Aorta (tissue), 5 donors: Measurements from ENCODE around the gene TMEM151B. TPM values are rescaled to one million over a fixed set of nuclear protein-coding genes. Genes with fewer than 3 reads are reported as not detected.
"Not testable (repeated sequence)": the region's sequence is repeated elsewhere in the genome, so short reads cannot be mapped to it uniquely, and the experiment has no call there.

Source experiments
- ATAC-seq: fragments of 200-7000 bp; cut with Tn5 transposase; one replicate; pipeline ENCODE4 v1.9.1; 2022; ENCODE audit warnings: moderate library complexity; ENCODE audit not compliant: low FRiP score
- DNase-seq, 2 donors: peaks; one replicate each; pipeline ENCODE4 v3.0.0-alpha.2; 2020
- H3K27ac ChIP-seq, 2 donors: one replicate each; pipeline ENCODE4 v1.5.1; 2013; ENCODE audit warnings: low read length in 2 of 2, mild to moderate bottlenecking in 2 of 2, moderate library complexity in 2 of 2, control low read depth in 1 of 2, inconsistent platforms in 1 of 2, low read depth in 1 of 2
- H3K27me3 ChIP-seq, 2 donors: one replicate each; pipeline ENCODE4 v1.6.1; 2013; ENCODE audit warnings: control low read depth in 1 of 2, low read length in 1 of 2, mild to moderate bottlenecking in 1 of 2, moderate library complexity in 1 of 2; ENCODE audit not compliant: insufficient read depth in 2 of 2, control insufficient read depth in 1 of 2
- H3K36me3 ChIP-seq, 2 donors: one replicate each; pipeline ENCODE4 v1.6.1; 2013; ENCODE audit warnings: control low read depth in 1 of 2, low read length in 1 of 2, mild to moderate bottlenecking in 1 of 2; ENCODE audit not compliant: insufficient read depth in 2 of 2, control insufficient read depth in 1 of 2
- H3K4me1 ChIP-seq, 2 donors: one replicate each; pipeline ENCODE4 v1.6.1; 2013; ENCODE audit warnings: low read length in 2 of 2, control low read depth in 1 of 2, mild to moderate bottlenecking in 1 of 2, moderate library complexity in 1 of 2; ENCODE audit not compliant: insufficient read depth in 2 of 2, control insufficient read depth in 1 of 2
- H3K4me3 ChIP-seq, 2 donors: one replicate each; pipeline ENCODE4 v1.5.1; 2013; ENCODE audit warnings: low read length in 2 of 2, control low read depth in 1 of 2, mild to moderate bottlenecking in 1 of 2
- H3K9me3 ChIP-seq: one replicate; pipeline ENCODE4 v1.6.1; 2013; ENCODE audit warnings: mild to moderate bottlenecking, low read length; ENCODE audit not compliant: control insufficient read depth
- WGBS, 2 donors: extraction: QIAGEN DNeasy Blood & Tissue Kit; methylation state at CpG; one replicate each; pipeline ENCODE4 v1.1.7; 2013; 5-methylcytosine and 5-hydroxymethylcytosine counted together
- intact Hi-C, 2 donors: fragments of 100-400 bp; cut with DNase I; formaldehyde crosslinking; loops; one replicate each; pipeline versions ENCODE4 v1.14.2 to v1.15.0; 2022
- polyA plus RNA-seq, 2 donors: library from polyadenylated mRNA; stranded (reverse); fragments of 200-250 nt; gene quantifications; one replicate each; pipeline ENCODE4 v1.2.3, GENCODE V29; 2013
- total RNA-seq, 2 donors: library from RNA; stranded (reverse); fragmentation: NEBNext Ultra II Directional; extraction: Animal tissue kit (Norgen Biotek cat#: 25700); gene quantifications; one replicate each; pipeline ENCODE4 v1.2.1, GENCODE V29; 2021
- donor health status: healthy with polysubstance abuse.
- donor health status: Bipolar disorder and iron deficiency.
- donor health status: DM: no; HTN: no; CAD: no.
- donor health status: DM: no; HTN: no; CAD: no.
- donor health status: DM: yes; HTN: yes; CAD: no.

The TMEM151B gene
- total and polyA plus RNA-seq, 4 donors: not detected

DNA sequence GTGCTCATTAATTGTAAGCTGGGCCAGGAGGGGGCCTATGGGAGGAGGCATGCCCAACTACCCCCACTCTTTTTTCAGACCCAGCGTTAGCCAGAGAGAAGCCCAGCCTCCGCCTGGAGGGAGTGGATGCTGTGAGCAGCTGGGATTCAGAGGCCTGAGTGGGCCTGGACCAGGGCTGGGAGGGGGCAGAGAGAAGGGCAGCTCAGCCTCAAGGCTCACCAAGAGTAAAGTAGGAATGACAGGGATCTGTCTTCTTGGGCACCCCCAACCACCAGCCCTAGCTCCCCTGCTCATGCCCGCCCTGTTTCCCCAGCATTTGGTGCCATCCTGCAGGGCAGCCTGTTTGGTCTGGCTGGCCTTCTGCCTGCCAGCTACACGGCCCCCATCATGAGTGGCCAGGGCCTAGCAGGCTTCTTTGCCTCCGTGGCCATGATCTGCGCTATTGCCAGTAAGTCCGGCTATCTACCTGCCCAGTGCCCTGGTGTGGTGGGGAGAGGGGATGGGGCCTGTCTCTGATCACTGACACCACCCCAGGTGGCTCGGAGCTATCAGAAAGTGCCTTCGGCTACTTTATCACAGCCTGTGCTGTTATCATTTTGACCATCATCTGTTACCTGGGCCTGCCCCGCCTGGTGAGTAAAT is 40.1 kb upstream of the TMEM151B start:
- no peaks in the 10 kb centered on the region for H3K27me3 ChIP-seq
- H3K9me3 ChIP-seq: no peaks in the 10 kb centered on the region
- 88 to 89% methylated on average over 10 of the region's 10 CpGs for WGBS, 2 donors
- H3K4me3 ChIP-seq: no peak overlapping the region
- ATAC-seq: no peak
- intact Hi-C loops: no loop called here
- H3K27ac ChIP-seq: no peak overlapping the region
- DNase-seq: peak in 1 of 2 donors; percentile 69
- no peaks in the 10 kb centered on the region for H3K4me1 ChIP-seq
- peaks cover 0 to 3% of the 10 kb centered on the region in 2 donors for H3K36me3 ChIP-seq

DNA sequence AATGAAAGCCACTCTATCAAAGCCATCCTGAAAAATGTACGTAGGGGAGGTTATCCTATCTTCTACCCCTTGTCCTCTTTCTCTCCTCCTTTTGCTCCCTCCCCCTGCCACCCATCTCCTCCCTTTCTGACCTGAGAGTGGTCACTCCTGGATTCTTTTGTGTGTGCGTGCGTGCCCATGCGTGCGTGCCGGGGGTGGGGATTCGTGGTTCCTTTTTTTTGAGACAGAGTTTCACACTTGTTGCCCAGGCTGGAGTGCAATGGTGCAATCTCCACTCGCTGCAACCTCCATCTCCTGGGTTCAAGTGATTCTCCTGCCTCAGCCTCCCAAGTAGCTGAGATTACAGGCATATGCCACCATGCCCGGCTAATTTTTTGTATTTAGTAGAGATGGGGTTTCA is 38.8 kb upstream of the TMEM151B start:
- 84 to 90% methylated on average over 9 of the region's 9 CpGs for WGBS, 2 donors
- H3K27ac ChIP-seq, H3K27me3 ChIP-seq, H3K9me3 ChIP-seq, H3K4me1 ChIP-seq, ATAC-seq, H3K4me3 ChIP-seq, intact Hi-C loops, H3K36me3 ChIP-seq: not testable (repeated sequence)
- DNase-seq: peak in 1 of 2 donors; percentile 64

DNA sequence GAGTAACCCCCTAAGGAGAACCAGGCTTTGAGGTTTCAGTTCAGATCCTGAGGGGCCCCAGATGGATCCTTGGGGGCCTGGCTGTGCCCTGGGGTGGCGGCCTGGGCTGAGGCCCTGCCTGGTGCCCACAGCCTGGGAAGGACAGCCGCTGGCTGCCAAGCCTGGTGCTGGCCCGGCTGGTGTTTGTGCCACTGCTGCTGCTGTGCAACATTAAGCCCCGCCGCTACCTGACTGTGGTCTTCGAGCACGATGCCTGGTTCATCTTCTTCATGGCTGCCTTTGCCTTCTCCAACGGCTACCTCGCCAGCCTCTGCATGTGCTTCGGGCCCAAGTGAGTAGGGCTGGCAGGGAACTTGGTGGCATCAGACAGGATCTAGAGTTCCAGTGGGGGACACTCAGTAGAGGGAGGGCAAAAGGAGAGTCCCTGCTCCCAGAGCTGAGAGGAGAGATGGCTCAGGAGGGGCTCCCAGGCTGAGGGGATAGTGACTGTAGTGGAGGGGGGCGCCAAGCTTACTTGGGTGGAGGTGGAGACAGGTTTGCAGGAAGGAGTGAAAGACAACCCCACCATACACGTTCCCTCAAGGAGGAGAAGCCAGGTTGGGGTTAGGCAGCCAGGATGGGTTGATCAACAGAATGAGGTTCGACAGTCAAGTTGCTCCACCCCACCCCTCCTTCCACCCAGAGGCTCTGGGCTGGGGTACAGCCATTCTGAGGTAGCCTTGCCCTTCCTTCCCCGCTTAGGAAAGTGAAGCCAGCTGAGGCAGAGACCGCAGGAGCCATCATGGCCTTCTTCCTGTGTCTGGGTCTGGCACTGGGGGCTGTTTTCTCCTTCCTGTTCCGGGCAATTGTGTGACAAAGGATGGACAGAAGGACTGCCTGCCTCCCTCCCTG is 37.3 kb upstream of the TMEM151B start:
- Histone ChIP-seq H3K27ac (peak overlapping the region in 1 of 2 donors; percentile 85), H3K27me3 (no peaks in the 10 kb centered on the region), H3K4me3 (no peak overlapping the region), H3K4me1 (no peaks in the 10 kb centered on the region), H3K36me3 (peaks cover 0 to 3% of the 10 kb centered on the region in 2 donors), H3K9me3 (no peaks in the 10 kb centered on the region)
- ATAC-seq: no peak
- WGBS, 2 donors: 75% methylated on average over 16 of the region's 16 CpGs
- peak in 1 of 2 donors; percentile 72 for DNase-seq
- intact Hi-C loops: no loop called here

DNA sequence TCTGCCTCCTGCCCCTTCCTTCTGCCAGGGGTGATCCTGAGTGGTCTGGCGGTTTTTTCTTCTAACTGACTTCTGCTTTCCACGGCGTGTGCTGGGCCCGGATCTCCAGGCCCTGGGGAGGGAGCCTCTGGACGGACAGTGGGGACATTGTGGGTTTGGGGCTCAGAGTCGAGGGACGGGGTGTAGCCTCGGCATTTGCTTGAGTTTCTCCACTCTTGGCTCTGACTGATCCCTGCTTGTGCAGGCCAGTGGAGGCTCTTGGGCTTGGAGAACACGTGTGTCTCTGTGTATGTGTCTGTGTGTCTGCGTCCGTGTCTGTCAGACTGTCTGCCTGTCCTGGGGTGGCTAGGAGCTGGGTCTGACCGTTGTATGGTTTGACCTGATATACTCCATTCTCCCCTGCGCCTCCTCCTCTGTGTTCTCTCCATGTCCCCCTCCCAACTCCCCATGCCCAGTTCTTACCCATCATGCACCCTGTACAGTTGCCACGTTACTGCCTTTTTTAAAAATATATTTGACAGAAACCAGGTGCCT is 36.6 kb upstream of the TMEM151B start:
- DNase-seq (peak in 1 of 2 donors; percentile 58), ATAC-seq (no peak)
- Histone ChIP-seq H3K36me3 (peaks cover 0 to 3% of the 10 kb centered on the region in 2 donors), H3K9me3 (no peaks in the 10 kb centered on the region), H3K27me3 (no peaks in the 10 kb centered on the region), H3K4me3 (no peak overlapping the region), H3K4me1 (no peaks in the 10 kb centered on the region), H3K27ac (peak overlapping the region in 1 of 2 donors; percentile 85)
- intact Hi-C loops: loop anchor here in 1 of 2 donors (2.0 kb wide), 1 partner anchor 61 kb away; no protein-coding TSS in a partner anchor
- WGBS, 2 donors: 19% methylated on average over 14 of the region's 14 CpGs

DNA sequence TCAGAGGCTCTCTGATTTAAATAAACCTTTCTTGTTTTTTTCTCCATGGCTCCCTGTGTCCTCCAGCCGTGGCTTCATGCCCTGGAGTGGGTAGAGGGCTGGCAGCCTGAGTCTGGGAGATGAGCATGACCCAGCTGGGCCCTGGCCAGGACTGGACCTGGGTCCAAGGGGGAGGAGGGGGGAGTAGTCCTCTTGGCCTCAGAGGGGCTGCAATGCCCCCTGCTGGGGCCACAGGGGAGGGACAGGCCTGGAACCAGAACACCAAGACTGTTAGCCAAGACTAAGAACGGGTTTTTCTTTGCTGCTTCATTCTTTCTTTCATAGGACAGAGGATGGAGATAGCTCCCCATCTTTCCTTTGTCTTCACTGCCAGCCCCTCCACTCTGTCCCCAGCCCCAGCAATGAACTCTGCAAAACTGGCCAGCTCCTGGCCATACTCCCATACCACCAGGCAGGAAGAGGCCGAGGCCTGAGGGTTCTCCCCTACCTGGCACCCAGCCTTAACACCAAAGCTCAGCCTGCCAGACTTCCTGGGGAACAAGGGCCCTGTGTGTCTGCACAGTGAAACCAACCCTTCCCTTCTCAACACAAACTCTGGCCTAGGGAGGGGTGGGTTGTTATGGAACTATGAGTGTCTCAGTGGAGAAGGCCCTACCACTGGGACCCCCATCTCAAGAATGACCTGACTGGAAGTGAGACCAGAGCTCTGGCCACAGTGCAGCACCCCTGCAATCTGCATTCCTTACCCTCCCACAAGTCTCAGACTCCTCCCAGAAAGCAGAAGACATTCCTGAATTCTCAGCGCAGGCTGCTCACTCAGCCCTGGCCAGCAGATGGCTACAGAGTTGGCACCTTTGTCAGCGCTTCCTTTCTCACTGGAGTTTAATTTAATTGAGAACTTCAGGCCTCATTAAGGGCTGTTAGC is 35.9 kb upstream of the TMEM151B start:
- ATAC-seq (peak; percentile 80), DNase-seq (peak; percentile 90 to 94)
- Histone ChIP-seq H3K36me3 (peaks cover 0 to 2% of the 10 kb centered on the region in 2 donors), H3K27ac (peak overlapping the region; percentile 62 to 63), H3K4me3 (no peak overlapping the region), H3K4me1 (no peaks in the 10 kb centered on the region), H3K27me3 (no peaks in the 10 kb centered on the region), H3K9me3 (no peaks in the 10 kb centered on the region)
- intact Hi-C loops: loop anchor here in 1 of 2 donors (2.0 kb wide), 1 partner anchor 62 kb away; no protein-coding TSS in a partner anchor
- WGBS, 2 donors: 3 to 8% methylated on average over 5 of the region's 5 CpGs

DNA sequence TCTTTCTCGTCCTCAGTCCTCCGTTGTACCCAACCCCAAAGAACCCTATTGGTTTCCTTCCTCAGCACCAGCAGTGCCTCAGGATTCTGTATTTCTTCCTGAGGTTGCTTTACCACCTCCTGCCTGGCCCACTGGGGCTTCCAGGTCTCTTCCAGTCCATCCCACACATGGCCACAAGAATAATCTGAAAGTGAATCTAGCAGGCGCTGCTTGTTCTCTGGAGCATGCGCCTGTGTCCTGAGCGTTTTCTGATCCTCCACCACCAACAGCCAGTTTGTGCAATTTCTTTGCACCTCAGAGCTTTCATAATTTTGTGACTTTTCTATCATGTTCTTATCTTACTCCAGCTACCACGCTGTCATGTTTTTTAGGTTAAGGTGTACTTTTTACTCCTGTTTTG is 35.0 kb upstream of the TMEM151B start:
- ATAC-seq (no peak), DNase-seq (peak; percentile 17 to 19)
- H3K27ac ChIP-seq: peak overlapping the region; percentile 18 to 63
- H3K4me1 ChIP-seq: no peaks in the 10 kb centered on the region
- no peaks in the 10 kb centered on the region for H3K9me3 ChIP-seq
- intact Hi-C loops: loop anchor here in 1 of 2 donors (2.0 kb wide), 1 partner anchor 62 kb away; no protein-coding TSS in a partner anchor
- 53 to 66% methylated on average over 6 of the region's 6 CpGs for WGBS, 2 donors
- no peaks in the 10 kb centered on the region for H3K36me3 ChIP-seq
- H3K4me3 ChIP-seq: no peak overlapping the region
- H3K27me3 ChIP-seq: no peaks in the 10 kb centered on the region

DNA sequence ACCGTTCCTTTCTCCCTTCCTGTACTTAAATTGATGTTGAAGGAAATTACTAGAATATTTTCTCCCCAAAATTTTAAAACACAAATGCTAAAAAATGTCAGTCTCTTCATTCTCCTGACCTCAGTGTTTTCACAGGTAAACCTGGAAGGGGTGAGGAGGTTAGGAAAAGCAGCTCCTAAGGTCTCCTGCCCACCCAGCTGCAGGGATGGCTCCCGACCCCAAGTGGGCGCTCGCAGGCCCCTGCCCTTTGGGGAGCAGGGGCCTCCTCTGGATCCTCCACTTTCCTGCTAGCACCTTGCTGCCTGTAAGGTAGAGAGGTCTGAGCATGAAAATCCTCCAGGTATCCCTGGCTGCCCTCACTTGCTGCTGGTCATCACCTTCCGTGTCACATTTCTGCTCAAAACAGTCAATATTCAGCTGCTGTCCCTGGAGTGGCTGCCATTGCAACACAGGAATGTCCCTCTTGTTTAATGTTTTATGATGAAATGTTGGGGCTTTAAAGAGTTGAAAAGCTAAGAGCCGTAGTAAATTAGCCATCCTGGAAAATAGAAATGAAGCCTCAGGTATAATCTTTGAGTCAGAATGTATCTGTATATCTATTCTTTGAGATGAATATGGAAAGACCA is 34.2 kb upstream of the TMEM151B start:
- no peaks in the 10 kb centered on the region for H3K9me3 ChIP-seq
- intact Hi-C loops: loop anchor here in 1 of 2 donors (2.0 kb wide), 1 partner anchor 63 kb away; no protein-coding TSS in a partner anchor
- no peak overlapping the region for H3K4me3 ChIP-seq
- 79 to 85% methylated on average over 6 of the region's 6 CpGs for WGBS, 2 donors
- no peak for ATAC-seq
- H3K27ac ChIP-seq: peak overlapping the region in 1 of 2 donors; percentile 15
- no peaks in the 10 kb centered on the region for H3K4me1 ChIP-seq
- DNase-seq: peak; percentile 31 to 47
- no peaks in the 10 kb centered on the region for H3K36me3 ChIP-seq
- H3K27me3 ChIP-seq: no peaks in the 10 kb centered on the region
